Measurements from ENCODE around the gene LPCAT1.

GRCh38 chr5:1465117-1465516 lies 58.6 kb downstream of the LPCAT1 start:
- no peak for TF ChIP-seq CTCF (IDR thresholded peaks at IDR 0.05; ENCODE audit: low read depth, low read length, poor library complexity, severe bottlenecking)
- no peak for TF ChIP-seq EZH2phosphoT487 (IDR thresholded peaks at IDR 0.05; ENCODE audit: borderline replicate concordance, low read length)
